ENCODE measurements around the gene OR9Q1.

OR9Q1 gene

DNA sequence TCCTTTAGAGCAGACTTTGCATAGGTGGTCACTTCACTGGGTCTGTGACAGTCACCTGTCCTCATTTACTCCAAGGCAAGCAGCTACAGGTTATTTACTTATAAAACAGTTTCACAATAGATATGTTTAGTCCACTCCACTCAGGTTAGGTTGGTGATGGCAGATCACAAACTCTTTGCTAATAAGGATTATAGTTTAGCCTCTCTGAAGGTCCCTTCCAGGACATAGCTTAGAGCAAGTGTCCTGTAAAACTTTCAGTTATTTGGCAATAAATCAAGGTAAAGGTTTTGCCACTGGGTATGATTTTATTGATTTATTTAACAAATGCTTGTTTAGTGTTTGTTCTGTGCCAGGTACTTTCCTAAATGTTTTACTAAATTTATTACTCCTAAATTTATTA lies 15.9 kb downstream of the OR9Q1 start:
- no peak for DNase-seq

- DNase-seq: no peak
These were observed 19.7 kb downstream of the OR9Q1 start for GRCh38 chr11:58043379-58043778.

DNA sequence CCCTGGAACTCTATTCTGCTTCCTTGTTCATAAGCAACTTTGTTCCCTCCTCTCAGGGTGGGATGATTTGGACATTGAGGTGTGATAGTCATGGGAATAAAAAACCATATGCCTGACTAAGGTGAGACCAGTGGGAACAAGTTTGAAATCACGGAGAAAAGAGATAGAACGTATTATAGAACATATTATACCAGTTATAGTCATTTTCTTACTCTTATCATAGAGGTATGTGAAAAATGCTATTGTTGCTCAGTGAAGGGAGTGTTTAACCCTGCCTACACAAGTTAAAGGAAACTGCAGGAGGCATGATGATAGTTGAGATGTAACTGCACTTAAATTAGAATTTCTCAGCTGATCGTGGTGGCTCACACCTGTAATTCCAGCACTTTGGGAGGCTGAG lies 22.6 kb downstream of the OR9Q1 start:
- no peak for DNase-seq

- DNase-seq: no peak
These were observed 24.1 kb downstream of the OR9Q1 start for GRCh38 chr11:58047818-58048217.

- no peak for DNase-seq
These were observed 32.2 kb downstream of the OR9Q1 start for GRCh38 chr11:58055806-58056401.

DNA sequence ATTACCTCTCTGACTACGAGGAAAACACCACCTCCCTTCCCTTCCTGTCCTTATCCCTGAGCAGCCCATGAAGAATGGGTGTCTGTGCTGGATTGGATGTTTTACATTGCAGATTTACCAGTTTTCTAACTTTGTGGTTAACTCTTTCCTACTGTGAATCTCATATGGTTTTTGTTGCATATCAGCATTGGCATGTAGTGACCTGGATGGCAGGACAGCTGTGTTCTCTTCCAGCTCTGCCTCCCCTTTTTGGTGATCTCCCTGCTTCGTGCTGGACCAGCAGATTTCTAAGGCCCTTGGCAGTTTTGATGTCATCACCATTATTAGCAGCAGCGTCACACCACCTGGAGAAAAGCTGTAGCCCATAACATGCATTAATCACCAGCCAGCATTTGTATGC lies 33.8 kb downstream of the OR9Q1 start:
- no peak for DNase-seq

DNA sequence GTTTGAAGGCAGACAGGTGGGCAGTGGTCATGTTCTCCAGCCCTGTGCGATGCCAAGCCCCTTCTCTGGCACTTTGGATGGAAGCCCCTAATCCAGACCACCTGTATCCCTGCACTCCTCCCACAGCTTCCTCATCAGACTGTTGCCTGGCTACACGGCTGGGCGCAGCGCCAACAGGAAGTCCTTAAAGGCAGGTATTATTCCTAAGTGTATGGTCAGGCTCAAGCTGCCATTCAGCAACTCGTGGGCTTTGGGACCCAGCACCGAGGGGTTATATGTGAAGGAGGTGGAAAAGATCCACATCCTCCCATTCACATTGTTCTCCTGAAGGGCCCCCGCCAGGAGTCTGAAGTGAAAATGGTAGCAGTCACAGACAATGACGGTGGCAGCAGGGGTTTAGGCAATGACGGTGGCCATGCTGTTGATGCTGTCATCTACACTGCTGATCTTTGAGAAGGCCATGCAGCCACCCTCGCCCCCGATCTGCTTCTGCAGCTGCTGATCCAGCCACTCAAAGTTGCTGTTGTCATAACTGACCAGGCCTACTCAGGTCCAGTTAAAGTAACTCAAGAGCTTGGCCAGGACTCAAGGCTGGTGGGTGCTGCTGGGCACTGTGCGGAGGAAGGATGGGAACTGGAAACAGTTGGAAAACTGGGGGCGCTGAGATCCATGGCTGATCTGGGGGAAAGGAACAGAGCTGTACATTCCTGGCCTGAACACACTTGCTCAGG lies 34.8 kb downstream of the OR9Q1 start:
- no peak for DNase-seq

DNA sequence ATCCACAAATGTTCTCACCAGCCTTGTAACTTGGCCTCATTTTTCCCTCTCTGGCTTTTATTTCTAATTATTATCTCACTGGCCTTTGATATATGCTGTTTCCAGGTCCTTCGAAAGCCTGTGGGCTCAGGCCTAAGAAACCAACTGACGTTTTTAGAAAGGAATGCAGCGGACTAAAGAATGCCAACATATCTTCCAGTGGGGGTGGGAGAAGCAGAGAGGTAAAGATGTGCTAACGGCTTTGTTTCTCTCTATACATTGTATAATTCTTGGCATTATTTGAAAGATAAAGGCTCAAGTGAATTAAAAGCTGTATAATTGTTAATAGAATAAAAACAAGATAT lies 35.3 kb downstream of the OR9Q1 start:
- DNase-seq: no peak

GRCh38 chr11:58060535-58060934 lies 36.9 kb downstream of the OR9Q1 start:
- no peak for DNase-seq

- DNase-seq: no peak
These were observed 37.4 kb downstream of the OR9Q1 start for GRCh38 chr11:58060939-58061672.

GRCh38 chr11:58061813-58062212 lies 38.1 kb downstream of the OR9Q1 start:
- no peak for DNase-seq

DNA sequence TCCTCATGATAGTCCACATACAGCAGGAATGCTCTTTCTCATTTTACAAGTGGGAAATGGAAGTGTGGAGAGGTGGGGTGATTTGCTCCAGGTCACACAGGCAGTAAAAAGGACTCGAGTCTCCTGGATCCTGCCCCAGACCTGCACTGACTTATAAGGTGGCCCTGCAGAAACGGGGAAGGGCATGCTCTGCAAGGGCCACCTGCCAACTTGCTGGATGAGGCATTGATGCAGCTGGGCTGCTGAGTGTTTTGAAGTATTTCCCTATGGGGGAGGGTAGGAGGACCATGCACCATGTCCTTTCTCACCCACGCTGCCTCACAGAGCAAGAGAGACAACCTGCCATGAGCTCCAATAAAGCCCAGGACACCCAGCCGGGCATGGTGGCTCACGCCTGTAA lies 44.0 kb downstream of the OR9Q1 start:
- no peak for DNase-seq

DNA sequence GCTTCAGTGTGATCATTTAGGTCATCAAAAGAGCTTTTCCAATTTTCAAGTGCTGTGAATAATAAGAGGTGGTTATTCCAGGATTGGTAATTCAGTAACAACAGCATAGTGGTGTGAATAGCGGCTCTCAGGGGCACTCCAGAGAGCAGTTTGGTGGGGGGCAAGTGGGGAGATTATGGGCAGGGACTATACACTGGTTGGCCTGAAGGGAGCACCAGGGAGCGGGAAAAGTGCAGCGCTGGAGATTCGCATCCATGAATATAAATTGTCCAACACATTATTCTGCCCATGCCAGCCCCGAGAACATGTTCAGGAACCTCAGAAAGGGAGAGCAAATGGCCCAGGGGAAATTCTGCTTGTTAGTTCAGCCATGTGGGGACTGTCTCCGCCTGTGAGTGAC lies 45.0 kb downstream of the OR9Q1 start:
- DNase-seq: no peak

- DNase-seq: no peak
These were observed 46.9 kb downstream of the OR9Q1 start for GRCh38 chr11:58070585-58070984.

GRCh38 chr11:58075781-58076180 lies 52.1 kb downstream of the OR9Q1 start:
- DNase-seq: no peak

- DNase-seq: no peak
These were observed 62.8 kb downstream of the OR9Q1 start for GRCh38 chr11:58086528-58086927.

GRCh38 chr11:58097437-58097836 lies 73.8 kb downstream of the OR9Q1 start:
- no peak for DNase-seq

GRCh38 chr11:58121096-58121495 lies 97.4 kb downstream of the OR9Q1 start:
- DNase-seq: no peak

DNA sequence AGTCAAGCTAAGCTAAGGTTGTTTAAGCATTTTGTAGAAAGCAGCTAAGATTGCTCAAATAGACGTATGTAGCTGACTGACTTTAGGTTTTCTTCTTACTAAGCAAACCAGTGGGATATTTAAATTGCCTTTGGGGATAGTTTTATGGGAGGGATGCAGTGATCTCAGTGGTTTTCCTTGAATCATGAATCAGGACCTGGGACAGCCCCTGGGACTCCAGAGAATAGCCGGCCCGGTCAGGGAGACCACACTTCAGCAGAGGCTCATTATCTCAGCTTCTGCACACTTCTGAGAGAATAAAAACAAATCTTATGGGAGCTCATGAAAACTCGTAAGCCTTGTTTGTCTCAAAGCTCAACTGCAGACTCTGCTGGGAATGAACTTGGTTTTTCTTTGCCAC lies 101.8 kb downstream of the OR9Q1 start, which contains the start of gene OR9I1:
Gene OR9I1 (minus strand): TSS at position 62 of the 400 bp plus-strand sequence. CDS start 6,086 bp downstream, outside the sequence.
- DNase-seq: no peak

DNA sequence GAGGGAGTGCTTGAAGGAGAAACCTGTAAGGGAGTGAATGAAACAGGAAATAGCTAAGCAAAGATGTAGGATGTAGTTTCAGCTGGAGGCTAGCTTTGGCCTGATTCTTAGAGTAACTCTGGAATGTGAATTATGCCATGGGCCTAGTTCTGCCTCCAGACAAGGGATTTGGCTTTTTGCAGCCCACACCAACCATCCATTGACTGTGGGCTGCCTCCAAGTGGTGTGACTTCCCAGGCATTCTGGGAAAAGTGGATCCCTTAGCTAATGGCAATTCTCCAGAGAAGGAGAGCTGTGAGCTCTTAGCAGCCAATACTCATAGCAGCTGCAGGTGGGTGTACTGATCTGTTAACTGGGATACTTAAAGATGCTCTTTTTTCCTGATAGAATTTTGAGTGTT lies 103.7 kb downstream of the OR9Q1 start:
- DNase-seq: no peak

DNA sequence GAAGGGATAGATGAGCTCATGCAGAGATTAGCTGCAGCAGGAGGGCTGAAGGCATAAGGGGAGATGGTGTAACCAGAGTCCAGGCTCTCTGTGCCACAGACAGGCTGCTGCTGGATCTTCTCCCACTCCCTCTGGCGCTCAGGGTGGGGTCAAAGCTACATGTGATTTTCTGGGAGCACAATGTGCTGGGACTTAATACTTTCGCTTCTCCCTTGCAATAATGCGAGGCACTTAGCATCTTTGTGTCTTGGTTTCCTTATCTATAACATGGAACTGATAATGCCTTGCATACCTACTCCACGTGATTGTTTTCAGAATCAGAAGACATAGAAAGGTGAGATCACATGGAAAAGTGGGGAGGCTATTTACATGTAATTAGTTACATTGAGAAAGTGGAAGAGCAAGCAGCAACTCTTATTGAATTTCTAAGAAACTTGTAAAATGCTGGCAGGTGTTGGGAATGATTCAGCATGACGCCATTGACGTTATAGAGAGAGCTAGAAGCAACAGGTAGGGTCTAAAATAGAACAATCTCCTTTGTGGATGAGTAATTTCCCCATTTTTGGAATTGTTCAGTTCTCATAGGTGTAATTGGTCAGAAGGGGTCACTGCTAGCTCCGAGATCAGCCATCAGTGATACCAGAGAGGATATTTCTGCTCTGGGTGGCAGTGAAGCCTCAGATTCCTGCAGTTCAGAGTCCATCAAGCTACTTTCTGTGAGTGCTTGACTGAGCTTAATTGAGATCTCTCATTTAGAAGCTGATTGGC lies 109.8 kb downstream of the OR9Q1 start:
- DNase-seq: no peak

- no peak for DNase-seq
These were observed 110.5 kb downstream of the OR9Q1 start for GRCh38 chr11:58134151-58134550.

DNA sequence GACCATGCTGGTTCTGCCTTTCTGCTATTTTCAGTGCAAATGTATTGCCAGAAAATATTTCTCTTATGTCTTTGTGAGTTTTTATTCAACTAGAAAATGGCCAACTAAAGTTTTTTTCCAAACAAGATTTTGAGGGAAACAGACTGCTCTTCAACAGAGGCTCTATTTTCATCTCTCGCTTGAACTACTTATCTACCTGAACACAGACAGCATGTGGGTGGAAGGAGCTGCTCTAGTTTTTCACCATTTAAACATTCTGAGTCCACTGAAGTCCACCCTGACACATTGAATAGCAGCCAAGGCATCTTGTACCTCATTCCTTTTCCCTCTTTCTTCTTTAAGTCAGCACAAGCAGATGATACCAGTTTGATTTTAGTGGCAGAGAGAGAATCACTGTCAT lies 111.5 kb downstream of the OR9Q1 start:
- DNase-seq: no peak

DNA sequence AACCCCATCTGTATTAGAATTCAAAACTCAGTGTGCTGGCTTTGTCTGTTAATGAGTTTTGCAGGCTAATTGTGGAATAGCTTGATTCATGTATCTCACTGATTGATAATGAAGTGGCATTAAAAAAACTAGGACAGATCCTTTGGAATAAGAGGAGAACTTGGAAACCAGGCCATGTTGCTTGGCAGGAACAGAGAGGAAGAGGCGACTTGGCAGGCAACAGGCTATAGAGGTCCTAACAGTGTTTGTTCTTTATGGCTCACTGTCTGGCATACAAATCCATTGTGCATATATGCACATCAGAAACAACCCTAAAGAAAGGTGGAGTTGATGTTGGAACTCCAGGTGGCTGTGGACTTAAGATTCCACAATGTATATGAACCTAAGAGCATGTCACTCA lies 119.1 kb downstream of the OR9Q1 start:
- DNase-seq: no peak

Measured in stimulated activated naive CD4-positive, alpha-beta T cell treated with Interleukin-2 at 50 U/mL for 16 hours (primary cell).